Activated effector memory CD4-positive, alpha-beta T cell treated with Interleukin-2 at 50 U/mL for 16 hours (primary cell): ENCODE measurements around the gene MMP23B.
"Not testable (repeated sequence)": the region's sequence is repeated elsewhere in the genome, so short reads cannot be mapped to it uniquely, and the experiment has no call there.

Source experiments
- DNase-seq: peaks from one replicate; pipeline ENCODE4 v3.0.0-alpha.2; 2020

The MMP23B gene

GRCh38 chr1:1636621-1637478 lies 4.9 kb downstream of the MMP23B start:
- DNase-seq, result not testable (repeated sequence)

- DNase-seq, result not testable (repeated sequence)
Observed at GRCh38 chr1:1637479-1637875, 5.5 kb downstream of the MMP23B start.

- DNase-seq, result not testable (repeated sequence)
Observed at GRCh38 chr1:1638528-1638927, 6.6 kb downstream of the MMP23B start.

- DNase-seq, result not testable (repeated sequence)
Observed at GRCh38 chr1:1639368-1639767, 7.4 kb downstream of the MMP23B start.

GRCh38 chr1:1640081-1640480 lies 8.1 kb downstream of the MMP23B start:
- DNase-seq, result not testable (repeated sequence)

- not testable (repeated sequence) for DNase-seq
Observed at GRCh38 chr1:1640711-1641461, 8.9 kb downstream of the MMP23B start.

GRCh38 chr1:1646326-1646725 lies 14.4 kb downstream of the MMP23B start:
- DNase-seq, result not testable (repeated sequence)

- DNase-seq, result not testable (repeated sequence)
Observed at GRCh38 chr1:1647567-1648241, 15.7 kb downstream of the MMP23B start.

GRCh38 chr1:1648265-1648664 lies 16.3 kb downstream of the MMP23B start:
- DNase-seq, result not testable (repeated sequence)

GRCh38 chr1:1658583-1659549 lies 26.9 kb downstream of the MMP23B start, which contains the start of gene CDK11B:
Gene CDK11B (minus strand): TSS chr1:1659004. CDS start chr1:1657485, 1,519 bp downstream.
- DNase-seq, result peak; percentile 99

- not testable (repeated sequence) for DNase-seq
Observed at GRCh38 chr1:1662392-1662791, 30.4 kb downstream of the MMP23B start.

GRCh38 chr1:1662830-1663560 lies 31.0 kb downstream of the MMP23B start:
- DNase-seq, result not testable (repeated sequence)

- DNase-seq, result not testable (repeated sequence)
Observed at GRCh38 chr1:1664318-1664717, 32.3 kb downstream of the MMP23B start.

- DNase-seq, result no peak
Observed at GRCh38 chr1:1664941-1665814, 33.2 kb downstream of the MMP23B start.

GRCh38 chr1:1665815-1666251 lies 33.9 kb downstream of the MMP23B start:
- DNase-seq, result no peak

GRCh38 chr1:1666526-1666925 lies 34.6 kb downstream of the MMP23B start:
- no peak for DNase-seq

GRCh38 chr1:1669468-1670440 lies 37.8 kb downstream of the MMP23B start:
- no peak for DNase-seq

GRCh38 chr1:1670866-1671265 lies 38.9 kb downstream of the MMP23B start:
- no peak for DNase-seq
